GM19099 (cell line): ENCODE results near the gene CNPY2.

Source experiments
- POLR2A ChIP-seq: IDR thresholded peaks from 3 replicates; pipeline ENCODE4 v1.6.1; 2011; ENCODE audit warnings: low read depth; ENCODE audit not compliant: insufficient read length; ENCODE audit errors: extremely low read depth

The CNPY2 gene

GRCh38 chr12:56337753-56338251 is 22.0 kb upstream of the CNPY2 start:
- TF ChIP-seq POLR2A, result no peak

GRCh38 chr12:56336361-56337167 is 20.8 kb upstream of the CNPY2 start:
- peak; percentile 23 for TF ChIP-seq POLR2A

GRCh38 chr12:56334490-56334793 is 18.7 kb upstream of the CNPY2 start:
- no peak for TF ChIP-seq POLR2A

- peak; percentile 89 for TF ChIP-seq POLR2A
Measured at GRCh38 chr12:56333679-56334489, 18.1 kb upstream of the CNPY2 start, which contains the start of gene PAN2. Gene PAN2, minus strand, starts transcription at chr12:56334000. Its CDS starts 906 bp downstream, at chr12:56333094.

GRCh38 chr12:56333197-56333678 is 17.4 kb upstream of the CNPY2 start:
- no peak for TF ChIP-seq POLR2A

GRCh38 chr12:56332512-56333196 is 16.9 kb upstream of the CNPY2 start:
- no peak for TF ChIP-seq POLR2A

GRCh38 chr12:56330936-56331490 is 15.2 kb upstream of the CNPY2 start:
- no peak for TF ChIP-seq POLR2A

- TF ChIP-seq POLR2A, result no peak
Measured at GRCh38 chr12:56326533-56326932, 10.7 kb upstream of the CNPY2 start.

GRCh38 chr12:56326126-56326525 is 10.3 kb upstream of the CNPY2 start:
- TF ChIP-seq POLR2A, result no peak

GRCh38 chr12:56324206-56324605 is 8.4 kb upstream of the CNPY2 start:
- TF ChIP-seq POLR2A, result no peak

- no peak for TF ChIP-seq POLR2A
Measured at GRCh38 chr12:56321027-56321426, 5.2 kb upstream of the CNPY2 start.

- no peak for TF ChIP-seq POLR2A
Measured at GRCh38 chr12:56317675-56318074, 1.9 kb upstream of the CNPY2 start.

GRCh38 chr12:56315249-56315621 is 553 bp downstream of the CNPY2 start:
- no peak for TF ChIP-seq POLR2A

- TF ChIP-seq POLR2A, result no peak
Measured at GRCh38 chr12:56311003-56311402, 4.8 kb downstream of the CNPY2 start.

GRCh38 chr12:56308714-56309113 is 7.1 kb downstream of the CNPY2 start:
- TF ChIP-seq POLR2A, result no peak
